Psoas muscle (tissue), 8 donors: Measurements from ENCODE around the gene TSHZ2. TPM values are rescaled to one million over a fixed set of nuclear protein-coding genes. Genes with fewer than 3 reads are reported as not detected.

Experiments
- ATAC-seq, 4 donors: fragments of 200-7000 bp; cut with Tn5 transposase; one replicate each; pipeline ENCODE4 v1.9.1; 2020; ENCODE audit warnings: moderate library complexity in 3 of 4, mild to moderate bottlenecking in 2 of 4
- DNase-seq, 2 donors: peaks; one replicate each; pipeline ENCODE4 v3.0.0-alpha.2; 2020
- H3K27ac ChIP-seq: fragments of 200-600 bp; one replicate; pipeline ENCODE4 v1.8.0; 2022
- H3K27me3 ChIP-seq, 3 donors: fragments of 200-600 bp in 1 of 3; one replicate each; pipeline versions ENCODE4 v1.6.1 to v1.8.0; 2013 to 2022; ENCODE audit warnings: low read length in 2 of 3, mild to moderate bottlenecking in 2 of 3, moderate library complexity in 1 of 3; ENCODE audit not compliant: insufficient read depth in 3 of 3
- H3K36me3 ChIP-seq, 2 donors: fragments of 200-600 bp in 1 of 2; one replicate each; pipeline versions ENCODE4 v1.6.1 to v1.8.0; 2013 to 2022; ENCODE audit warnings: low read depth in 1 of 2, mild to moderate bottlenecking in 1 of 2, moderate library complexity in 1 of 2; ENCODE audit not compliant: insufficient read depth in 1 of 2
- H3K4me1 ChIP-seq: fragments of 200-600 bp; one replicate; pipeline ENCODE4 v1.8.0; 2022
- H3K4me3 ChIP-seq: fragments of 200-600 bp; one replicate; pipeline ENCODE4 v1.8.0; 2022; ENCODE audit warnings: mild to moderate bottlenecking
- H3K9me3 ChIP-seq: fragments of 200-600 bp; one replicate; pipeline ENCODE4 v1.8.0; 2022
- WGBS, 3 donors: extraction: QIAGEN DNeasy Blood & Tissue Kit; methylation state at CpG; one replicate each; pipeline versions ENCODE4 v1.1.6 to v1.1.7; 2013; 5-methylcytosine and 5-hydroxymethylcytosine counted together
- intact Hi-C, 2 donors: fragments of 100-400 bp; cut with DNase I; formaldehyde crosslinking; loops; one replicate each; pipeline versions ENCODE4 v1.11.0 to v1.14.2; 2022
- polyA plus RNA-seq, 3 donors: library from polyadenylated mRNA; stranded (reverse); fragments of 200-250 nt; gene quantifications; one replicate each; pipeline ENCODE4 v1.2.3, GENCODE V29; 2013
- total RNA-seq, 4 donors: library from RNA; stranded (reverse); fragmentation: NEBNext Ultra II Directional in 2 of 4; extraction: Animal tissue kit (Norgen Biotek cat#: 25700) in 2 of 4; gene quantifications; one replicate each; pipeline versions ENCODE4 v1.2.1 to v1.2.4, GENCODE V29; 2021 to 2023
- TF ChIP-seq, protein P1 (sequence below): fragments of 200-600 bp; IDR thresholded peaks from one replicate; pipeline ENCODE4 v1.8.0; 2022; ENCODE audit warnings: antibody characterized with exemption
- donor health status: healthy with polysubstance abuse.
- donor health status: DM: no; HTN: no; CAD: no; lungs with moderate emphysema.
- donor health status: Bipolar disorder and iron deficiency.
- donor health status: healthy.
- donor health status: DM: yes; HTN: yes; CAD: no.
- donor health status: DM: no; HTN: no; CAD: no.
- donor health status: DM: no; HTN: no; CAD: no.
- donor health status: DM: yes; HTN: yes; CAD: no.

Gene TSHZ2
- total and polyA plus RNA-seq, 7 donors: 0.39 to 7.5 (median 1.9) TPM

- Histone ChIP-seq H3K36me3 (no peaks in the 10 kb centered on the region), H3K27ac (no peak overlapping the region), H3K4me3 (no peak overlapping the region), H3K27me3 (no peaks in the 10 kb centered on the region), H3K4me1 (no peaks in the 10 kb centered on the region), H3K9me3 (no peaks in the 10 kb centered on the region)
- 54 to 62% (median 59%) methylated on average over 2 of the region's 2 CpGs for WGBS, 3 donors
- ATAC-seq (no peak), DNase-seq (no peak)
- intact Hi-C loops: no loop called here
- TF ChIP-seq, protein P1, sequence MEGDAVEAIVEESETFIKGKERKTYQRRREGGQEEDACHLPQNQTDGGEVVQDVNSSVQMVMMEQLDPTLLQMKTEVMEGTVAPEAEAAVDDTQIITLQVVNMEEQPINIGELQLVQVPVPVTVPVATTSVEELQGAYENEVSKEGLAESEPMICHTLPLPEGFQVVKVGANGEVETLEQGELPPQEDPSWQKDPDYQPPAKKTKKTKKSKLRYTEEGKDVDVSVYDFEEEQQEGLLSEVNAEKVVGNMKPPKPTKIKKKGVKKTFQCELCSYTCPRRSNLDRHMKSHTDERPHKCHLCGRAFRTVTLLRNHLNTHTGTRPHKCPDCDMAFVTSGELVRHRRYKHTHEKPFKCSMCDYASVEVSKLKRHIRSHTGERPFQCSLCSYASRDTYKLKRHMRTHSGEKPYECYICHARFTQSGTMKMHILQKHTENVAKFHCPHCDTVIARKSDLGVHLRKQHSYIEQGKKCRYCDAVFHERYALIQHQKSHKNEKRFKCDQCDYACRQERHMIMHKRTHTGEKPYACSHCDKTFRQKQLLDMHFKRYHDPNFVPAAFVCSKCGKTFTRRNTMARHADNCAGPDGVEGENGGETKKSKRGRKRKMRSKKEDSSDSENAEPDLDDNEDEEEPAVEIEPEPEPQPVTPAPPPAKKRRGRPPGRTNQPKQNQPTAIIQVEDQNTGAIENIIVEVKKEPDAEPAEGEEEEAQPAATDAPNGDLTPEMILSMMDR: no peak
Observed at GRCh38 chr20:52945862-52946522, 26.2 kb upstream of the TSHZ2 start.

DNA sequence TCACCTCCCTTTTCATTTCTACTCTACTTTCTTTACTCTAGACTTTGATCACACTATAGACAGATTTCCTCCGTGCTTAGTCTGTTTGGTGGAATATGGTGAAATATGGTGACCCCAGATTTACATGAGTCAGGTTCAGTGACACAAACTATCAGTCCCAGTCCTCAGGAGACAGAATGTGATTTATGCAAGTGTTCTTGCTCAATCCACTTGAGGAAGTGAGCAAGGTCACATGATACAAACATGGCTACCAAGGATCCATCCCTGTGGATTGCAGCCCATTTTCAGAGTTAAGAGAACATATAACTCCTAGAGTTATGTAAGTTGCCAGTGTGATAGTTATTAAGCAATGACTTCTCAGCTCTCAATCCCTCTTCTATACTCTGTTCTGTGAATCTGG is 23.7 kb upstream of the TSHZ2 start:
- DNase-seq: no peak
- Histone ChIP-seq H3K9me3 (no peaks in the 10 kb centered on the region), H3K27me3 (no peaks in the 10 kb centered on the region), H3K36me3 (no peaks in the 10 kb centered on the region), H3K4me1 (no peaks in the 10 kb centered on the region), H3K4me3 (no peak overlapping the region), H3K27ac (no peak overlapping the region)
- TF ChIP-seq, protein P1: no peak
- ATAC-seq: no peak
- intact Hi-C loops: no loop called here
- 73 to 84% (median 74%) methylated on average over 1 of the region's 1 CpG for WGBS, 3 donors

GRCh38 chr20:52953020-52953419 is 19.1 kb upstream of the TSHZ2 start:
- intact Hi-C loops: no loop called here
- DNase-seq (no peak), ATAC-seq (no peak)
- TF ChIP-seq, protein P1: no peak
- Histone ChIP-seq H3K4me1 (no peaks in the 10 kb centered on the region), H3K27me3 (no peaks in the 10 kb centered on the region), H3K4me3 (no peak overlapping the region), H3K27ac (no peak overlapping the region), H3K9me3 (no peaks in the 10 kb centered on the region), H3K36me3 (no peaks in the 10 kb centered on the region)
- WGBS, 3 donors: 72 to 78% (median 77%) methylated on average over 1 of the region's 1 CpG

GRCh38 chr20:52954849-52955248 is 17.3 kb upstream of the TSHZ2 start:
- no peak for ATAC-seq
- Histone ChIP-seq H3K27me3 (no peaks in the 10 kb centered on the region), H3K36me3 (no peaks in the 10 kb centered on the region), H3K9me3 (no peaks in the 10 kb centered on the region), H3K4me3 (no peak overlapping the region), H3K27ac (no peak overlapping the region), H3K4me1 (no peaks in the 10 kb centered on the region)
- TF ChIP-seq, protein P1: no peak
- no peak for DNase-seq
- 81 to 89% (median 86%) methylated on average over 6 of the region's 6 CpGs for WGBS, 3 donors
- intact Hi-C loops: no loop called here

- Histone ChIP-seq H3K4me1 (no peaks in the 10 kb centered on the region), H3K36me3 (no peaks in the 10 kb centered on the region), H3K4me3 (no peak overlapping the region), H3K27me3 (no peaks in the 10 kb centered on the region), H3K27ac (no peak overlapping the region), H3K9me3 (no peaks in the 10 kb centered on the region)
- DNase-seq (no peak), ATAC-seq (no peak)
- intact Hi-C loops: no loop called here
- WGBS, 3 donors: 21 to 38% (median 22%) methylated on average over 4 of the region's 4 CpGs
- TF ChIP-seq, protein P1: no peak
Observed at GRCh38 chr20:52958211-52958610, 13.9 kb upstream of the TSHZ2 start.
